K562 (cell line): ENCODE measurements around the gene CCL2. TPM values are rescaled to one million over a fixed set of nuclear protein-coding genes. Genes with fewer than 3 reads are reported as not detected.

Experiments
- ATAC-seq: fragments of 200-7000 bp; cut with Tn5 transposase; 3 replicates; pipeline ENCODE4 v1.9.1; 2020; ENCODE audit warnings: moderate library complexity
- BruUV-seq: library from RNA; stranded (reverse); fragments of 400-500 nt; replicated peaks from 2 replicates; lab custom pipeline; 2021; lab: Mats Ljungman, UMichigan
- CTCF ChIA-PET: fragments of 300-600 bp; formaldehyde crosslinking; extraction: SDS; loops from one replicate; lab custom pipeline; 2021; ENCODE audit warnings: low intra/inter-chr PET ratio; lab: Yijun Ruan, JAX
- POLR2A ChIA-PET: fragments of 300-600, 350-650 bp; sonication (Branson Sonifier 250); formaldehyde crosslinking; extraction: SDS; loops from one replicate; lab custom pipeline; 2021; ENCODE audit warnings: antibody characterized with exemption, inconsistent platforms; lab: Yijun Ruan, JAX
- DNase-seq, 4 experiments: peaks; one replicate each; pipeline versions ENCODE4 v3.0.0 to v3.0.0-alpha.2; 2011 to 2018; ENCODE audit warnings: low spot score in 3 of 4, mixed read lengths in 3 of 4; ENCODE audit errors: extremely low read depth in 1 of 4
- FAIRE-seq: peaks from 2 replicates; lab custom pipeline; 2011; peaks lifted over from hg19 to GRCh38; lab: Jason Lieb, UNC
- H2AFZ ChIP-seq: 2 replicates; pipeline ENCODE4 v1.6.0; 2011; ENCODE audit warnings: low read depth, low read length, control low read depth, inconsistent platforms
- H3K27ac ChIP-seq: fragments of 200-600 bp; 3 replicates; pipeline ENCODE4 v1.8.0; 2011; ENCODE audit warnings: low read depth, mild to moderate bottlenecking, control low read depth, inconsistent platforms, low read length, moderate library complexity, mixed read lengths; ENCODE audit errors: extremely low read depth
- H3K27me3 ChIP-seq, 2 experiments: fragments of 300-600 bp in 1 of 2; 2 replicates in 1 of 2; 3 replicates in 1 of 2; pipeline versions ENCODE4 v1.6.0 to v1.8.0; 2011; ENCODE audit warnings: inconsistent platforms in 2 of 2, low read length in 2 of 2, mild to moderate bottlenecking in 1 of 2, mixed read lengths in 1 of 2, moderate library complexity in 1 of 2; ENCODE audit not compliant: control insufficient read depth in 2 of 2, insufficient read depth in 2 of 2
- H3K36me3 ChIP-seq: fragments of 300-600 bp; 3 replicates; pipeline ENCODE4 v1.8.0; 2011; ENCODE audit warnings: mild to moderate bottlenecking, low read length, inconsistent platforms; ENCODE audit not compliant: control insufficient read depth, insufficient read depth
- H3K4me1 ChIP-seq, 2 experiments: fragments of 200-600 bp in 1 of 2; replicated peaks in 1 of 2; 2 replicates in 1 of 2; 3 replicates in 1 of 2; pipeline versions ENCODE4 v1.5.1 to v1.8.0; 2011; ENCODE audit warnings: inconsistent platforms in 2 of 2, low read length in 2 of 2, mild to moderate bottlenecking in 1 of 2, mixed read lengths in 1 of 2, moderate library complexity in 1 of 2; ENCODE audit not compliant: control insufficient read depth in 2 of 2, insufficient read depth in 2 of 2
- H3K4me2 ChIP-seq: 2 replicates; pipeline ENCODE4 v1.6.1; 2011; ENCODE audit warnings: low read length, control low read depth, inconsistent platforms, mixed read lengths; ENCODE audit not compliant: insufficient read depth
- H3K4me3 ChIP-seq: fragments of 200-600 bp; sonication (generic), shearing (Covaris generic); 2 replicates; pipeline ENCODE4 v1.5.1; 2016; ENCODE audit warnings: control low read depth, inconsistent platforms
- H3K79me2 ChIP-seq: fragments of 200-600 bp; 3 replicates; pipeline ENCODE4 v1.8.0; 2011; ENCODE audit warnings: low read length, inconsistent platforms; ENCODE audit not compliant: control insufficient read depth, insufficient read depth
- H3K9ac ChIP-seq, 2 experiments: 2 replicates each; pipeline versions ENCODE4 v1.6.0 to v1.6.1; 2011; ENCODE audit warnings: low read depth in 2 of 2, low read length in 2 of 2, control low read depth in 1 of 2, inconsistent platforms in 1 of 2, mild to moderate bottlenecking in 1 of 2, mixed read lengths in 1 of 2; ENCODE audit not compliant: insufficient read depth in 1 of 2
- H3K9me1 ChIP-seq: one replicate; pipeline ENCODE4 v1.6.0; 2011; ENCODE audit warnings: inconsistent platforms, mild to moderate bottlenecking, low read length, moderate library complexity; ENCODE audit not compliant: control insufficient read depth, insufficient read depth
- H3K9me3 ChIP-seq: replicated peaks from 2 replicates; pipeline ENCODE4 v1.5.1; 2011; ENCODE audit warnings: low read depth, low read length, inconsistent platforms; ENCODE audit not compliant: control insufficient read depth, insufficient read depth
- H4K20me1 ChIP-seq: replicated peaks from 2 replicates; pipeline ENCODE4 v1.6.1; 2011; ENCODE audit warnings: low read length, inconsistent platforms, mixed read lengths; ENCODE audit not compliant: control insufficient read depth, insufficient read depth
- E4F1 ChIP-seq: fragments of 250-450 bp; sonication (Bioruptor Pico); IDR thresholded peaks from 2 replicates; pipeline ENCODE4 v1.5.0; 2021; ENCODE audit warnings: mild to moderate bottlenecking, borderline replicate concordance
- WGBS: fragments of 100-300 bp; shearing (Covaris generic); methylation state at CpG from one replicate; pipeline ENCODE4 v1.1.6; 2016; ENCODE audit warnings: low coverage, mixed read lengths; ENCODE audit not compliant: insufficient coverage; ENCODE audit errors: missing lambda C conversion rate; 5-methylcytosine and 5-hydroxymethylcytosine counted together
- in situ Hi-C: fragments of 300-500 bp; cut with MboI; formaldehyde crosslinking; loops from 4 replicates; pipeline ENCODE4 v1.15.0; 2018; ENCODE audit warnings: inconsistent platforms, mixed read lengths
- intact Hi-C: fragments of 100-400 bp; cut with micrococcal nuclease; formaldehyde crosslinking; loops from 2 replicates; pipeline ENCODE4 v1.14.2; 2022
- polyA plus RNA-seq, 8 experiments: library from polyadenylated mRNA; depleted of rRNA in 4 of 8; stranded (reverse) in 5 of 8; unstranded in 3 of 8; fragments of >200 nt; fragmentation: Nextera tagmentation in 2 of 8; fragmentation: Illumina TruSeq in 1 of 8; extraction: Ambion mirVana in 2 of 8; extraction: Trizol in 1 of 8; gene quantifications; 2 replicates each; pipeline versions ENCODE4 v1.2.1 to v1.2.3, GENCODE V29; 2011 to 2014; ENCODE audit warnings: inconsistent platforms in 1 of 8, missing spikeins in 1 of 8
- total RNA-seq, 7 experiments: library from RNA; depleted of rRNA in 6 of 7; stranded (reverse); fragments of >200 nt in 6 of 7; fragmentation: Illumina TruSeq in 2 of 7; extraction: Trizol in 2 of 7; gene quantifications; 2 replicates each; pipeline versions ENCODE4 v1.2.1 to v1.2.3, GENCODE V29; 2011 to 2021; ENCODE audit warnings: low replicate concordance in 1 of 7

Gene CCL2
- total and polyA plus RNA-seq, 9 of the 15 experiments (the other 6 are each of a cell fraction or from before 2014, with no cell fraction given): 0.54 to 5.4 (median 0.88) TPM

- no peak for DNase-seq
- Histone ChIP-seq H3K9me3 (no peaks in the 10 kb centered on the region), H3K4me2 (no peak overlapping the region), H4K20me1 (no peaks in the 10 kb centered on the region), H3K36me3 (no peaks in the 10 kb centered on the region), H2AFZ (no peak overlapping the region), H3K4me1 (no peaks in the 10 kb centered on the region)
- CTCF ChIA-PET: no interaction called here
- no TSS peak for BruUV-seq
- TF ChIP-seq E4F1 (CRISPR knock-in tag): no peak
- TF ChIP-seq, all 486 proteins: peak for 0
- in situ Hi-C loops (no loop called here), intact Hi-C loops (no loop called here)
- Histone ChIP-seq H3K27me3 (no peaks in the 10 kb centered on the region; a peak in 1 of 5 replicates), H3K79me2 (no peaks in the 10 kb centered on the region), H3K27ac (no peak overlapping the region), H3K4me3 (no peak overlapping the region), H3K9ac (no peak overlapping the region), H3K9me1 (no peaks in the 10 kb centered on the region)
- no peak for ATAC-seq
- POLR2A ChIA-PET: no interaction called here
- no peak for FAIRE-seq
- WGBS: 3% methylated on average over 2 of the region's 2 CpGs
Measured at GRCh38 chr17:34220045-34220751, 34.9 kb upstream of the CCL2 start.
